Glomerular visceral epithelial cell (primary cell): Measurements from ENCODE around the gene LRRC8A.
"Not testable (repeated sequence)": the region's sequence is repeated elsewhere in the genome, so short reads cannot be mapped to it uniquely, and the experiment has no call there.

Experiments used
- DNase-seq: peaks from one replicate; pipeline ENCODE4 v3.0.0-alpha.2; 2016; ENCODE audit errors: extremely low spot score

Gene LRRC8A

DNA sequence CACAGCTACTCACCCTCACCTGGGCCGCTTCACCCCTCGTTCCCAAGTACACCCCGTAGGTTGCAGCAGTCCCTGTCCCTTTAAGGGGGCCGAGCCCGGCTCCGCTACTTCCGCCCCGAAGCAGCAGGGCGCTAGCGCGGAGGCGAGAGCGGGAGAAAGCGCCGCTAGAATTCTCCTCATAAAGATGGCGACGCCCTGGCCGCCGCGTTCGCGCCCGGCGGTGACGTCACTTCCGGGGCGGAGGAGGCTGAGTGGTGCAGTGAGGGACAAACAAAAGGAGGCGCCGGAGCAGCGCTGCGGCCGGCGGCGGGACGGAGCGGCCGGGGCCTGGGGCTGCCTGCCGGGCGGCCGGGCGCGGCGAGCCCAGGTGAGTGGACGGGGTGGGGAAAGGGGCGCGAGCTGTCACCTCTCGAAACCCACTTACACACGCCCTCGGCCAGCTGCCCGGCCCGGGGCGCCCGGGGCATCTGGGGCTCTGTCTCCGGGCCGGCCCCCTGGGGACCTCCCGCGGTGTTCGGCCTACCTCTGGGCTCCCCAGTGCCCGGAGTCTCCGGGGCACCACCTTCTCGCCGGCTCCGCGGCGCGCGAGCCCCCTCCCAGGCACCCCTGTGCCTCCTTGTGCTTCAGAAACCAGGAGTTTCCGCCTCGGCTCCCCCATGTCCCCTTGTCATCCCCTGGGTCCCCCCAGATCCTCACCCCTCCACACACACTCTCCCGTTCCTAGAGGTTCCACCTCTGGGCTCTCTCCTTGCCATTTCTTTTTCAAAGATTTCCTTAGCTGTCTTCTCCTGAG, at the start of gene LRRC8A, which contains the start of gene KYAT1:
Gene LRRC8A, plus strand, starts transcription at position 250 of the 793 bp plus-strand sequence. CDS start 25,032 bp downstream, outside the sequence.
Gene KYAT1, minus strand, starts transcription at position 67 of the 793 bp plus-strand sequence. CDS start 36,545 bp downstream, outside the sequence.
- DNase-seq = peak; percentile 97

DNA sequence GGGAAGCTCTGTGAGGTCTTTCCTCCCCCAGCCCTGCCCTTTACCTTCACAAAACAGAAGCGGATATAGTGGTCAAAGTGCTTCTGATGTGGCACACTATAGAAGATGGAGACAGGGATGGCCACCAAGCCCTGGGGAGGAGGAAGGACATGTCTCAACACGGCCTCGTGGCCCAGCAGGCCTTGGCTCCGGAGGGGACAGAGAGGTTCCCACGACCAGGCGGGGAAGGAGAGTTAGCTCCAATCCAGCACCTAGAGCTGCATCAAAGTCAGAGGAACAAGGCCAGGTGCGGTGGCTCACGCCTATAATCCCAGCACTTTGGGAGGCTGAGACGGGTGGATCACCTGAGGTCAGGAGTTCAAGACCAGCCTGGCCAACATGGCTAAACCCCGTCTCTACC, 48.2 kb upstream of the LRRC8A start:
- DNase-seq = no peak

DNA sequence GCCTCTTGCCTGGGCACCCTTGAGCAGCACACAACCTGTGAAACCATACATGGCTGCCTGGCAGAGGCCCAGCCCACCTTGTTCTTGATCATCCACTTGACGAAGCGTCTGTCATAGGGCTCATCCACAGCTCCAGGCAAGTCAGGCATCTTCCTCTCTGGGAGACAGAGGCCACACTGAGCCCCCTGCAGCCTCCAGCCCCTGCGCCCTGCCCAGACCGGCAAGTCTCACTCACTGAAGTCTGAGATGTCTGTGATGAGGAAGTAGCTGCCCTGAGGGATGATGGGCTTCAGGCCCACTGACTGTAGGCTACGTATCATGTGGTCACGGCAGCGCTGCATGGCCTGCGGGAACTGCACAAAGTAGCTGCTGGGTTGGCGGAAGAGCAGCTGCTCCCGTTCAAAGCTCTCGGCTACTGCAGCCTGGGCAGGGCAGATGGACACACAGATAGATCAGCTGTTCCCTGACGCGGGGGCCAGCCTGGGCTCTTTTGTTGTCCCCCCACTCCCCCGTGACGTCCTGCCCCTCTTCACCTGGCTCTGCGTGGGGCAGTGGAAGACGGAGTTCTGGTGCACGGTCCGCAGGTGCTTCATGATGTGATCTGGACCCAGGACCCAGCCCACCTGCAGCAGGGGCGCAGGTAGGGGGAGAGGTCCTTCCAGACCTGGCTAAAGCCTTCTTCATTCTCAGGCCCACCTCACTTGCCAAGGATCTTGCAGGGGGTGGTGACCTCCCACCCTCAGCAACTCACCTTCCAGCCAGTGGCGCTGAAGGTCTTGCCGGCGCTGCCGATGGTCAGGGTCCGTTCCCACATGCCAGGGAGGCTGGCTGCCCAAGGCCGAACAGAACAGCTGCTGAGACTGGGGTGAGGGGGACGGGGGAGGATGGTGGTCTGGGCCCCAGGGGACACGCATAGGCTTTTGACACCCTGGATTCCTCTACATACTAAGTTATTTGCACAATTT, 46.4 kb upstream of the LRRC8A start:
- no peak for DNase-seq

GRCh38 chr9:128836509-128837145, 45.3 kb upstream of the LRRC8A start:
- DNase-seq = no peak

- DNase-seq = no peak
Measured at GRCh38 chr9:128838338-128838737, 43.6 kb upstream of the LRRC8A start.

- DNase-seq = no peak
Measured at GRCh38 chr9:128840524-128840923, 41.4 kb upstream of the LRRC8A start.

GRCh38 chr9:128841694-128842492, 40.0 kb upstream of the LRRC8A start:
- DNase-seq = no peak

- DNase-seq = not testable (repeated sequence)
Measured at GRCh38 chr9:128843171-128843570, 38.8 kb upstream of the LRRC8A start.

DNA sequence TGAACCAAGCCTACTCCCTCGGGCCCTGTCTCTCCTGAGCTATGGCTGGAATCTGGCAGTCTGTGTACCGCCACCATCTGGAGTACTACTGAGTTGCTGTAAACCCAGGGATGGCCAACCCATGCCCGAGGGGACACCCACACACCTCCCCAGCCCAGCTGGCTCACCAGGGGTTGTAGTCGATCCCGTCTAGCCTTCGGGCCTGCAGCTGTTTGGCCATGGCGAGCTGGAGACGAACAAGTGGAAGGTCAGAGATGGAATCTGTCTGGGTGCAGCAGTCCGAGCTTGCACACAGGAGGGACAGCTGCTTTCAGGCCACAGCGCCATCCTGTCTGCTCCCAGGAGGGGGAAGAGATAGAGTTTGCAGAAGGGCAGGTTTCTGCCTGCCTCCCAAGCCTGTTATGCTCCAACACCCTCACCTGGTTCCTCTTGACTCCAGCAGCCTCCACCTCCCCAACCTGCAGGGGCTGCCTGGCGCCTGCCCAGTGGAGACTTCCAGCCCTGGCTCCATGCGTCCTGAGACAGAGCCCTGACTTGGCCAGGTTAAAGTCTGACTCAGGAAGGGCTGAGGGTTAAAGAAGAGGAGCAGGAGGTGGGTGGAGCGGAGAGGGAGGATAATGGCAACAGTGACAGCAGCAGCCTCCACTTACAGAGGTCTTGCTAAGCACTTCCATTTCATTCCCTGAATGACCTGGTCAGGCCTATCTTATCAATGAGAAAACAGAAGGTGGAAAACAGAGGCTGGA, 36.6 kb upstream of the LRRC8A start:
- no peak for DNase-seq

DNA sequence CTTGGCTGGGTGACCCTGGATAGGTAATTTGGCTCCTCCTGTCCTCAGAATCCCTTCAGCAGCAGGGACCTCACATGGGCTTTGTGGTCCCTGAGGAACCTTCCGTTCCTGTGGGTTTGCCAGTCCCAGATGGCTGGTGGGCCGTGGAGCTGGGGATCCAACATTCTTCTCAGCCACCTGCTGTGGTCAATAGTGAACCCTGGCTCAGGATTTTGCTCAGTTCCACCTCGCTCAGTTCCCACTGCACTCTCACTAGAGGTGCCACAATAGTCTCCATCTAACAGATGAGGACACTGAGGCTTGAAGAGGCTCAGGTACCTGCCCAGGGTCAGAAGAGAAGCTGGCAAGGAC, 35.3 kb upstream of the LRRC8A start:
- DNase-seq = no peak

DNA sequence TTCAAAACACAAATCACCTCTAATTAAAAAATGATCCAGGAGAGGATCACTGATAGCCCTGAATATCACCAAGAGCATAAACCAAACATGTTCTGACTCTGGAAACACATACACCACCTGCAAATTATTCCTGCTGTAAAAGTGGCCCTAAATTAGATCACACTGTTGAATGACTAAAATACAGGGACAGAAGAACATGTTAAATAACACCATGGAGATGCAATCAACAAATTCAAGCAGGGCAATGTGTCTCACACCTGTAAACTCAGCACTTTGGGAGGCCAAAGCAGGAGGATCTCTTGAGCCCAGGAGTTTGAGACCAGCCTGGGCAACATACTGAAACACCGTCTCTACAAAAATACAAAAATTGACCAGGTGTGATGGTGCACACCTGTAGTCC, 34.1 kb upstream of the LRRC8A start:
- no peak for DNase-seq

- DNase-seq = not testable (repeated sequence)
Measured at GRCh38 chr9:128851024-128851423, 30.9 kb upstream of the LRRC8A start.

GRCh38 chr9:128851779-128852600, 29.9 kb upstream of the LRRC8A start:
- peak; percentile 36 for DNase-seq

GRCh38 chr9:128852646-128853045, 29.3 kb upstream of the LRRC8A start:
- DNase-seq = not testable (repeated sequence)

DNA sequence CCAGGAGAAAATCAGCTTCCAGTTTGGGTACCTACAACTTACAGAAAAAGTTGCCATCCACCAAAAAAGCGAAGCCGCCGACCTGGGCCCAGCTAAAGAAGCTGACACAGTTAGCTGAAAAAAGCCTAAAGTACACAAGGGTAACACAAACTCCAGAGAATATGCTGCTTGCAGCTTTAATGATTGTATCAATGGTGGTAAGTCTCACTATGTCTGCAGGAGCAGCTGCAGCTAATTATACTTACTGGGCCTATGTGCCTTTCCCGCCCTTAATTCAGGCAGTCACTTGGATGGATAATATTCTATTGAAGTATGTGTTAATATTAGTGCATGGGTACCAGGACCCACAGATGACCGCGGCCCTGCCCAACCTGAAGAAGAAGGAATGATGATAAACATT, 27.5 kb upstream of the LRRC8A start:
- DNase-seq = not testable (repeated sequence)

- not testable (repeated sequence) for DNase-seq
Measured at GRCh38 chr9:128858476-128858875, 23.5 kb upstream of the LRRC8A start.

DNA sequence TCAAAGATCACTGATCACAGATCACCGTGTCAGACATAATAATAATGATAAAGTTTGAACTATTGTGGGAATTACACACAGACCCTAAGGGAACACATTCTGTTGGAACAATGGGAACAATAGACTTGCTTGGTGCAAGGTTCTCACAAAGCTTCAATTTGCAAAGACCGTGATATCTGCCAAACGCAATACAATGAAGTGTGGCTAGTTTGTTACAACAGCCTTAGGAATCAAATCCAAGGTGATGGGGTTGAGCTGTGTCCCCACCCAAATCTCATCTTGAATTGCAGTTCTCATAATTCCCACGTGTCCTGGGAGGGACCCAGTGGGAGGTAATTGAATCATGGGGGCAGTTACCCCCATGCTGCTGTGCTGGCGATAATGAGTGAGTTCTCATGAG, 21.0 kb upstream of the LRRC8A start:
- no peak for DNase-seq

GRCh38 chr9:128861501-128861900, 20.4 kb upstream of the LRRC8A start:
- no peak for DNase-seq

- no peak for DNase-seq
Measured at GRCh38 chr9:128862401-128862851, 19.5 kb upstream of the LRRC8A start.
